ENCODE results near the gene TNPO3.
"Not testable (repeated sequence)": the region's sequence is repeated elsewhere in the genome, so short reads cannot be mapped to it uniquely, and the experiment has no call there.

TNPO3 gene

DNA sequence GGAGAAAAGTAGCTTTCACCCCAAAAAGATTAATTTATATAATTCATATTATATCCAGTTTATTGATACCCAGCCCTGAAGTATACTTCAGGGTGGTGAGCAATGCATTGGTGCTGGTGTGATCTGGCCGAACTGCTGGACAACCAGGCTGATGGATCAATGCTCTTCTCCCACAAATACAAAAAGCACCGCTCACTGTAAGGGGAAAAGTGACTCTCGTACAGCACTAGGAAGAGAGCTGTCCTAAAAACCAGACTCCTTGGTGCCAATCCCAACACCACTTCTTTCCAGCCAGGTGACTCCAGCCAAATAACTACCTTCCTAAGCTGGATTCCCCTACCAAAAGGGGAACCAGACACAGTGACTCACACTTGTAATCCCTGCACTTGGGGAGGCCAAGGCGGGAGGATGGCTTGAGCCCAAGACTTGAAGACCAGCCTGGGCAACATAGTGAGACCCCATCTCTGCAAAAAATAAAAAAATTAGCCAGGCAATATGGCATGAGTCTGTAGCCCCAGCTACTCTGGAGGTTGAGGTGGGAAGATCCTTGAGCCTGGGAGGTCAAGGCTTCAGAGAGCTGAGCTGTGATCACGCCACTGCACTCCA, 13.1 kb upstream of the TNPO3 start:
- no peak for DNase-seq

DNA sequence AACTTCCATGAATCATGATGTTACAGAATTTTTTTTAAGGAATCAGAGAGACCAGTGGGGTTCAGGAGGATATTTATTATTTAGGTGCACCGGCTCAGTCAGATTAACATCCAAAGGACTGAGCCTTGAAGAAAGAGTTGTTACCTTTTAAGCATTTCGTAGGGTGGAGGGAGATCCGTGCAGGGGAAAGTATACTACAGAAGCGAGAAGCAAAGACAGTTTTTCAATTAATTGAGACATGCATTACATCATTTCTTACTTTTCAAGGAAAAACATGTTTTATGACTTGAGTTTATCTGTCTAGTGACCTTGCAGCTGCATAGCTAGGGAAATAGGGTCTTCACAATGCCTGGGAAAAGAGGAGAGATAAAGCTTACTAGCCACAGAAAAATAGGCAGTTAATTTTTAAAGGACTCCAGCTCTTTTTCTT, 12.2 kb upstream of the TNPO3 start:
- DNase-seq = not testable (repeated sequence)

DNA sequence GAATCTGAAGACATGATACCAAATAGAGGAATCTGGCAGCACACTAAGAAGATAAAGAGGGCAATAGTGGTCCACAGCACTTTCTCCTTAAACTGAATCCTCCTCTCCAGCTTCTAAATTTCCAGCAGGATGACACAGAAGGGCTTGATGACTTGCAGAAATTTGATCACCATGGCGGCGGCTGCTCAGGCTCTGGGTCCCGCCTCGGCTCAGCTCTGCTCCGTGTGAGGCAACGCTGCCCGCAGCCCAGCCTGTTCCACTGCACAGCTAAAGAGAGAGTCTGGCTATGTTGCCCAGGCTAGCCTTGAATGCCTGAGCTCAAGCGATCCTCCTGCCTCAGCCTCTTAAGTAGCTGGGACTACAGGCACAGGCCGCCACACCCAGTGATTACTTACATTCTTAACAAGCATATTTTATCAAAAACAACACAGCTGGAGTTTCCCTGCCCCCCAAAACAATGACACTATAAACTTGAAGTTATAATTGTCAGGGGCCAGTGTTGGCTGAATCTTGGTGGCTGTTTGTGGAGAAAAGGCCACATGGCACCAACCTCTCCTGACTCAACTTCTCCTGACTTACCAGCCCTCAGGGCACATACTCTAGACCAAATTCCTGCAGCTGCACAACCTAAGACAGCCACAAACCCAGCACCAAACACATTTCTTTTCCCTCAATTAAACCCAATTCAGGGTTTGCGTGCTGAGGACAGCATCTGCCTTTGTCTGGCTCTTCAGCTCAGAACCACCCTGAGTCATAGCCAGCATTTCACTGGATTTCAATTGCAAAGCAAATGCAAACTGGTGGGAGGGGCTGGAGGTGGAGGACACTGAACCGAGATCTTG, 11.6 kb upstream of the TNPO3 start:
- DNase-seq = no peak

DNA sequence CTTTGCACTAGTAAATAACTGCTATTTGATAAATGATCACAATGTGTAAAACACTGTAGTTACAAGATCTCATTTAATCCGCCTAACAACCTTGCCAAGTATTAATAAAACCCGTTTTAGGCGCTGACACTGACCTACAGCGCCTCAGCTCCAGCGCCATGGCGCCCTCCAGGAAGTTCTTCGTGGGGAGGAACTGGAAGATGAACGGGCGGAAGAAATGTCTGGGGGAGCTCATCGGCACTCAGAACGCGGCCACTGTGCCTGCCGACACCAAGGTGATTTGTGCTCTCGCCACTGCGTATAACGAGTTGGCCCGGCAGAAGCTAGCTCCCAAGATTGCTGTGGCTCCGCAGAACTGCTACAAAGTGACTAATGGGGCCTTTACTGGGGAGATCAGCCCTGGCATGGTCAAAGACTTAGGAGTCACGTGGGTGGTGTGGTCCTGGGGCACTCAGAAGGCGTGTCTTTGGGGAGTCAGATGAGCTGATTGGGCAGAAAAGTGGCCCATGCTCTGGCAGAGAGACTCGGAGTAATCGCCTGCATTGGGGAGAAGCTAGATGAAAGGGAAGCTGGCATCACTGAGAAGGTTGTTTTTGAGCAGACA, 1.1 kb upstream of the TNPO3 start:
- DNase-seq = no peak

DNA sequence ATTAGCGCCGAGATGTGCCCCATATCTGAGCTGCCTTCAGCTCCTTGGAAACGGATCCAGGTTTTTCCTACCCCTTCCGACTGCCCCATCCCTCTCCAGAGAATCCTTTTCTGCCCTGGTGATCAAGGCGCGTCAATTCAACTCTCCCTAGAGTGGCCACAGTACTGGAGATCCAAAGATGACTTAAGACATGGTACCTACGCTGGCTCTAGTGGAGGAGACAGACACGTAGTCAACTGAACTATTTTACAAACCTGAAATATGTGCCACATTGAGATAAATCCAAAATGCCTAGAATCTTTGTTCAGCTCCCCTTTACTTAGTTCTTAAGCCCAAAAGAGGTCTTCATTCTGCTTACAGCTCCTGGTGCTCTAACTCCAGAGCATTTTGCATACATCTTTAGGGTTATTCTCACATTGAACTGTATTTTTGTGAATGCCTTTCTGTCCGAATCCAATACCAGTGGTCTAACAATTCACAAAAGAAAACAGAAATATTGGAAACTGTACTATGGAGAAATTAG, 444 bp upstream of the TNPO3 start:
- DNase-seq = no peak

DNA sequence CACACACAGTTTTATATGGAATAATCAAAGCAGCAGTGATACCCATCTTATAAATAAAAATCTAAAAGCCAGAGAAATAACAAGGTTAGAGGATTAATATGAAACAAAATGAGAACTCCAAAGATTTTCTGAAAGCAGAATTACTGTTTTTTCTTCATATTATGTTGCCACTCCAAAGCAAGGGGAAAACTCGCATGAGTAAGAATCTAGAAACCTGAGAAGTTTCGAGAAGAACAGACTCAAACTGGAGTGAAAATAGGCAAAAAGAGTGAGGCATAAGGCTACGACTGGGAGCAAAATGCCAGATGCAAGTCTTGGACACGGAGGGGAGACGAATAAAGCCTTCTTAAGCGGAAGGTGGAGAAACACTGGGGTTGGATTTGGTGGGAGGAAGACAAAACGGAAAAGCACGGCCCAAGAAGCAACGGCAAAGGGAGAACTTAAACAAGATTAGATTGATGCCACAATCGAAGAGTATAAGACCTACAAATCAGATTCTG, 923 bp downstream of the TNPO3 start:
- DNase-seq = no peak

DNA sequence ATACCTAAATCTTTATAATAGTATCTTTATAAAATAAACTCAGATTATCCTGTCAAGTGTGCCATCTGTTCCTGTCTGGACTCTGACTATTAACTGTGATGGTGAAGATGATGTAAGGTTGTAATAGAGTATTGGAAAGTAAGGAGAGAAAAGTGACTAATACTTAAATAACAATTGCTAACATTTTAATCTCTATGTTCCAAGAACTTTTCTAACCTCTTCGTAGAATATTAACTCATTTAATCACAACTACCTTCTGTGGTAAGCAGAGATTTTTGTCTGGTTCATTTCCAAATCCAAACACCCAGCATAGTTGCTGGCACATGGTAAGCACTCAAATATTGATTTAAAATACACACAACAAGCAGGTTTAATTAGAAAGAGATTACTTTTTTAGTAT, 2.5 kb downstream of the TNPO3 start:
- no peak for DNase-seq

DNA sequence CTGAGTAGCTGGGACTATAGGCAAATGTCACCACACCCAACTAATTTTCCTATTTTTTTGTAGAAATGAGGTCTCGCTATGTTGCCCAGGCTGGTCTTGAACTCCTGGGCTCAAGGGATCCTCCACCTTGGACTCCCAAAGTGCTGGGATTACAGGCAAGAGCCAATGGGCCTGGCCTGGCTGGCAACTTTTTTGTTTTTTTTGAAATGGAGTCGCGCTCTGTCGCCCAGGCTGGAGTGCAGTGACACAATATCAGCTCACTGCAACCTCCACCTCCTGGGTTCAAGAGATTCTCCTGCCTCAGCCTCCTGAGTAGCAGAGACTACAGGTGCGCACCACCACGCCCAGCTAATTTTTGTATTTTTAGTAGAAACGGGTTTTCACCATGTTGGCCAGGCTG, 3.5 kb downstream of the TNPO3 start:
- DNase-seq = not testable (repeated sequence)

DNA sequence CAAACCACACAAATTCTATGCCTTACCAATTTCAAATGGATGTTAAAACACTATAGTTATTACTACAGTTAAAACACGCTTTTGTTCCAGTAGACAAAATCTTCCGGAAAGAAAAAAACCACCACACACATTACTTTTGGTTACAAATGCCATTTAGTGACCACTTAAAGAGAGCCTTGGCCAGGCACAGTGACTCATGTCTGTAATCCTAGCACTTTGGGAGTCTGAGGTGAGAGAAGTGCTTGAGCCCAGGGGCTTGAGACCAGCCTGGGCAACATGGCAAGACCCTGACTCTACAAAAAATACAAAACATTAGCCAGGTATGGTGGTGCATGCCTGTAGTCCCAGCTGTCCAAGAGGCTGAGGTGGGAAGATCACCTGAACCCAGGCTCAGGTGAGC, 7.2 kb downstream of the TNPO3 start:
- DNase-seq = no peak

DNA sequence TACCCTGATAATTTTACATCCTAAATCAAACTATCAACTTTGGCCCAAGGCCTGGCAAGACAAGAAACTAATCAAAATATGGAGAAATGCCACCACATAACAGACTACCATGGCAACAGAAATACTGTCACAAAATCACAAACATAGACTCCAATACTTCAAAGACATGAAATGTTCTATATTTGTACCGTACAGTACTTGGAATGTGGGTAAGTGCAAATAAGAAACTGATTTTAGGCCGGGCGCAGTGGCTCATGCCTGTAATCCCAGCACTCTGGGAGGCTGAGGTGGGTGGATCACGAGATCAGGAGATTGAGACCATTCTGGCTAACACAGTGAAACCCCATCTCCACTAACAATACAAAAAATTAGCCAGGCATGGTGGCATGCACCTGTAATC, 9.2 kb downstream of the TNPO3 start:
- DNase-seq = no peak

DNA sequence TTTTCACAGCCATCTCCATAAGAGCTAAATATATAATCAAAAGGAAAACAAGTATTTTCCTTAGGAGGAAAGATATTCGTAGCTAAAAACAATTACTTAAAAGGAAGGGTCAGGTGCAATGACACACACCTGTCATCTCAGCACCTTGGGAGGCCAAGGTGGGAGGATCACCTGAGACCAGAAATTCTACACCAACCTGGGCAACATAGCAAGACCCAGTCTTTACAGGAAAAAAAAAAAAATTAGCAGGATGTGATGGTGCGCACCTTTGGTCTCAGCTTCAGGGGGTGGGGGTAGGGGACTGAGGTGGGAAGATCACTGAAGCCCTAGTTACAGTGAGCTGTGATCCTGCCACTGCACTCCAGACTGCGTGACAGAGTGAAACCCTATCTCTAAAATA, 11.9 kb downstream of the TNPO3 start:
- no peak for DNase-seq

DNA sequence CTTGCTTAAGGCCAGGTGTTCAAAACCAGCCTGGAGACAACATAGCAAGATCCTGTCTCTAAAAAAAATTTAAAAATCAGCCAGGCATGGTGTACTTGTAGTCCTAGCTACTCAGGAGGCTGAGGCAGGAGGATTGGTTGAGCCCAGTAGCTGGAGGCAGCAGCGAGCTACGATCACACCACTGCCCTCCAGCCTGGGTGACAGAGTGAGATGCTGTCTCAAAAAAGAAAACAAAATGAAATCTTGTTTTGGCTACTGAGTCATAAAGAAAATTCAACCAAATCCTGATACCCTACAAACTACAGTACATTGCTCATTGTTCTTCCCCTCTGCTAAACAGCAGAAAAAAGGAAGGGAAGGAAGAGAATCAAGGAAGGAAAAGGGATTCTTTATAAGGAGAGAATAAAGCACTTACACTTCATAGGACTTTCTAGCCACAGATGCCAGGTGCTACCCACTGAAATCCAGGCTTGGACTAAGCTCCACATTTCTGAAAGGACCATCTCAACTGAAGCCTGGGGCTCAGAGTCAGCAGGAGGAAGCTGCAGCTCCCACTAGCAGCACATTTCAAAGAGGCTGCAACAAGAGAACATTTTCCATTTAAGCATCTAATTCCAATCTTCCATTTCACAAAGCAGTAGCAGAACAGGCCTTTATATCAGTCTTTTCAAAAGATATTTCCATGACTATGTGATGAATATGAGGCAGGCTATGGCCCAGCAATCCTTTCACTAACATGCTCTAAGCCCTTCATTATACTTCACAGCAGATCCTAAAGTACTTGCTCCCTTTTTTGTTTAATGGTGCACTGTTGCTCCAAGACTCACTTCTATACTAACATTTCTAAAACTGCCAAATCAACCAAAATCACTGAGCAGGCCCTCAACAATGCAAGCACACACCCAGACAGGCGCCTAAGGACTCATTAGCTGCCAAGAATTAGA, 13.5 kb downstream of the TNPO3 start:
- DNase-seq = no peak

DNA sequence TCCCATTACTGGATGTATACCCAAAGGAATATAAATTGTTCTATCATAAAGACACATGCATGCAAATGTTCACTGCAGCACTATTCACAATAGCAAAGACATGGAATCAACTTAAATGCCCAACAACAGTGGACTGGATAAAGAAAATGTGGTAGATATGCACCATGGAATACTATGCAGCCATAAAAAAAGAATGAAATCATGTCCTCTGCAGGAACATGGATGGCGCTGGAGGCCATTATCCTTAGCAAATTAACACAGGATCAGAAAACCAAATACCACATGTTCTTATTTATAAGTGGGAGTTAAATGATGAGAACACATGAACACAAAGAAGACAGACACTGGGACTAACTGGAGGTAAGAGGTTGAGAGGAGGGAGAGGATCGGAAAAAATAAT, 16.4 kb downstream of the TNPO3 start:
- DNase-seq = not testable (repeated sequence)

DNA sequence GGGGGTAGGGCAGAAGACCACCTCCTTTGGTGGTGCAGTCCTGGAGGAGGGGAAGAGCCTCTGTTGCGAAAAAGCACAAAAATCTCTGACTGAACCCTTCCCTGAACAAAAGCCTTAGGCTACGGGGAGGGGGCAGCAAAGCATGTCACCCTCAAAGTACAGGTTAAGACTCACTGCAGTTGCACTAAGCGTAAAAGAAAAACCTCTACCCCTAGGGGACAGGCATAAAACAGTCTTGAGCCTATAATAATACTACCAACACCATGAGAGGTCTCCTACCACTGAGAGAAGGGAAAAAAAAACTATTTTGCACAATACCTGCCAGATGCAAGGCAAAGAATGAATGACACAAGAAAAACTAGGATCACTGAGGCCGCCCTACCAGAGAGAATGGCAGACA, 17.3 kb downstream of the TNPO3 start:
- no peak for DNase-seq

DNA sequence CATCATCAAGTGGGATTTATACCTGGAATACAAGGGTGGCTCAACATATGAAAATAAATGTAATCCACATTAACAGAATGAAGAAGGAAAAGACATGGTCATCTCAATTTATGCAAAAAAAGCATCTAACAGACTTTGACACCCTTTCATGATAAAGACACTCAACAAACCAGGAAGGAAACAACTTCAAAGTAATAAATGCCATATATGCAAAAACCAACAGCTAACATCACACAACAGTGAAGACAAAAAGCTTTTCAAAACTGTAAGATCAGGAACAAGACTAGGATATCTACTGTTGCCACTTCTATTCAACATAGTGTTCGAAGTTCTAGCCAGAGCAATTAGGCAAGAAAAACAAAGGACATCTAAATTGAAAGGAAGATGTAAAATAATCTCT, 22.9 kb downstream of the TNPO3 start:
- DNase-seq = no peak

DNA sequence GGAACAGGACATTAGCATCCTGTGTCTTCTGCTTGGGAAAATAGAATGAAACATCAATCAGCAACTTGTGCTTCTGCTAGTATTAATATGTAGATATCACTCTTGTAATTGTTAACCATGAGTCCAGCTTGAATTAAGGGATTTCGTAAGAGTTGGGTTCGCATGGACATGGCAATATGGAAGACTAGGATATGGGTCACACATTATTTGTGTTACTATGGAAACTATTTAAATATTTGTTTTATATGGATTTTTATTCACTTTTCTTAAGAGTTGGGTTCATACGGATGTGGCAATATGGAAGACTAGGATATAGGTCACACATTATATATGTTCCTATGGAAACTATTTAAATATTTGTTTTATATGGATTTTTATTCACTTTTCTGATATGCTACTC, 24.5 kb downstream of the TNPO3 start:
- DNase-seq = no peak

DNA sequence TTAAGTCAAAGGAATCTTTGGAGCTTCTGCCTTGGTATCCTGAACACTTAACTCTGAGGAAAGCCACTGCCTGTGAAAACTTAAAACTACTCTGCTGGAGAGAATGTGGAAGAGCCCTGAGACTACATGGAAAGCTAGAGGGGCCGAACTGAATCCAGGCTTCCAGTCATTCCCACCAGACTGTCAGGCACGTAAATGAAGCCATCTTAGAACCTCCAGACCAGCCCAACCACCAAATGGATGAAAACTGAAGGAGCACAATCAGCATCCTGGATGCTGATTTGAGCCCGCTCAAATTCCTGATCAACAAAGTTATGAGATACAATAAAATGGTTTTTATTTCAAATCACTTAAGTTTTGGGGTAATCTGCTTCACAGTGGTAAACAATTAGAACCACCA, 30.8 kb downstream of the TNPO3 start:
- DNase-seq = no peak

DNA sequence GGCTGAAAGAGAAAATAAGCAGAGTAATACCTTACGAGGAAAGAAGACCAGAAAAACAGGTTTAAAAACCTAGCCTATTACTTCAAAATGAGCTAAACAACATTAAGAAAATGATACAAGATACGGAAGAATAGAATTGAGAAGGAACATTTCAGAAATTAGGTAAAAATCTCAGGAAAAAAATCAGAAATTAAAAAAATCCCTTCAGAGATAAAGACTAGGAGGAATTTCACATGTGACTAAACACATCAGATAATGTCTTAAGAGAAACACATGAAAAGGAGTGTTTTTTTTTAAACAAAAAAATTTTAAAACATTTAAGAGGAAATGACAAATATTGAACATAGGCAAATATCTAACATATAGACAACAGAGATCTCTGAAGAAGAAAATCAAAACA, 33.3 kb downstream of the TNPO3 start:
- DNase-seq = no peak

DNA sequence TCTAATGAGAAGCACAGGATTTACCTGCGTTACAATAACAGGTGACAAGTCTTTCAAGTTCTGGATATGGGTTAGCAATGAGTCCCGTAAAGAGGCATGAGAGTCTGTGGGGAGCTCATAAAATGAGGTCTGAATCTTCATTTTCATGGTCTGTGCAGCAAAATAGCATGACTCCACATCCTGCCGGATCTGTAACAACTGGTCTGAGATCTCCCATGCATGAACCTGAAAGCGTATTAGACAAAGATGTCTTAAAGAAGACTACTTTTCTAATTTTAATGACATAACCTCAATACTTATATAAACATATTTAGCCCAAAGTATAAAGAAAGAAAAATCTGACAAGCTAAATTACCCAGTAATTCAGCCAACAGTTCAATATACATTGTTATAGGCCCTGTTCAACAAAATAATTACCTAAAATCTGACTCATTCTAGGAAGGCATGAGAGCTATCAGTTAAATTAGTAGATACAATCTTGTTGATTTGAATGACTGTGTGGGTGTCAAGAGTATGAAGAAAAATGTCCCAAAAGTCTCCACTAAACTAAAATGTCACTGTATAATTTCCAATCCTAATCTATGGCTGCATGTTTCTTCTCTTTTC, 36.9 kb downstream of the TNPO3 start:
- DNase-seq = no peak

DNA sequence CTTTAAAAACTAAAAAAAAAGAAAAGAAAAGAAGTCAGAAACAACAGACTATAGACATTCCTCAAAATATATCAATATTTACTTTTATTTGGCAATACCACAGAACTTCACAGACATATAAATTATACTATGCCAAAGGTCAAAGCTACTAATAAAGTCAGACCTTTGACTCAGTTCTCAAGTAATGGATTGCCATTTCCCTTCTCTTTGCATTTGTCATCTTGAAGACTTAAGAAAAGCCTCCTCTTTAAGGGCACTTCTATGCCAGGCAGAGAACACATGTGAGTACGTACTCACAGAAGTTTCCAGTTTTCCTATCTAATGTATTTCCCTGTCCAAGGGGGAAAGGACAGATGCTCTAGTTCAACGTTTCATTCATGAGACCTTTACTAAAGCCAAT, 37.6 kb downstream of the TNPO3 start:
- DNase-seq = no peak

DNA sequence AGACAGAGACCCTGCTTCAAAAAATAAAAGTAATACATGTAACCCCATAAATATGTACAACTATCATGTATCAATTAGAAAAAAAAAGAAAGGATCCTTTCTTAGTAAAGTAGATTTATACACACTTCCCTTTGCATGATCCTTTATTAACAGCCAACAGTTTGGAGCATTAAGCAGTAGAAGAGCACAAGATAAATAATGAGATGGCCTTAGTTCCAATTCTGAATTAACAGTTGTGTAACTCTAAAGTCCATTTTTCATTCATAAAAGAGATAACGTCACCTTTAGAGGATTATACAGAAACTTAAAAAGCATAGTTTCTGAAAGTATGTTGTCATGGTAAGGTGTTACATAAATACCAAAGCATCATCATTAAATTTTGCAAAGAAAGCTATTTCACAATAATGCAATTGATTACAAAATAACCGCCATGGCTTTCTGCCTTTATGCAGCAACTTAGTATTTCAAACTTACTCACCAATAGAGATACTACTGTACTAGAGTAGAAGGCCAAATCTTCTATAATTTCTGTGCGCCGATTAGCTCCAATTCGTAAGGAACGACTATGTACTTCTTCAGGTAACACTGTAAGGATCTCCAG, 40.3 kb downstream of the TNPO3 start:
- DNase-seq = no peak
